Tibial nerve (tissue), 4 donors: ENCODE results near the gene CCDC188. TPM values are rescaled to one million over a fixed set of nuclear protein-coding genes. Genes with fewer than 3 reads are reported as not detected.
"Not testable (repeated sequence)": the region's sequence is repeated elsewhere in the genome, so short reads cannot be mapped to it uniquely, and the experiment has no call there.

Source experiments
- DNase-seq, 2 donors: peaks; one replicate each; pipeline ENCODE4 v3.0.0-alpha.2; 2019; ENCODE audit warnings: low spot score in 2 of 2
- H3K27ac ChIP-seq, 4 donors: fragments of 200-600 bp; sonication (generic) in 3 of 4; one replicate each; pipeline ENCODE4 v1.5.1; 2017 to 2019; ENCODE audit warnings: mild to moderate bottlenecking in 1 of 4
- H3K27me3 ChIP-seq, 2 donors: fragments of 200-600 bp; sonication (generic) in 1 of 2; one replicate each; pipeline versions ENCODE4 v1.5.1 to v1.6.0; 2017 to 2019
- H3K36me3 ChIP-seq, 3 donors: fragments of 200-600 bp; sonication (generic); one replicate each; pipeline ENCODE4 v1.5.1; 2018 to 2019
- H3K4me1 ChIP-seq, 4 donors: fragments of 200-600 bp; sonication (generic) in 3 of 4; one replicate each; pipeline ENCODE4 v1.5.1; 2017 to 2019
- H3K4me3 ChIP-seq, 4 donors: fragments of 200-600 bp; sonication (generic) in 3 of 4; one replicate each; pipeline ENCODE4 v1.5.1; 2017 to 2019; ENCODE audit warnings: mild to moderate bottlenecking in 1 of 4, moderate library complexity in 1 of 4
- H3K9me3 ChIP-seq, 4 donors: fragments of 200-600 bp; sonication (generic) in 3 of 4; one replicate each; pipeline ENCODE4 v1.5.1; 2017 to 2019
- CTCF ChIP-seq, 5 experiments: fragments of 200-600 bp in 3 of 5; fragments of 450-650 bp in 2 of 5; sonication (generic) in 3 of 5; IDR thresholded peaks; one replicate each; pipeline ENCODE4 v1.5.1; 2016 to 2019; ENCODE audit warnings: antibody characterized with exemption in 5 of 5, mild to moderate bottlenecking in 3 of 5, moderate library complexity in 2 of 5
- EP300 ChIP-seq, 2 donors: sonication (generic); formaldehyde crosslinking; IDR thresholded peaks; one replicate each; pipeline ENCODE4 v1.6.1; 2017; ENCODE audit warnings: antibody characterized with exemption in 2 of 2, mild to moderate bottlenecking in 1 of 2
- POLR2A ChIP-seq, 2 donors: fragments of 450-650 bp; IDR thresholded peaks; one replicate each; pipeline ENCODE4 v1.6.1; 2017; ENCODE audit warnings: antibody characterized with exemption in 2 of 2, mild to moderate bottlenecking in 2 of 2, moderate library complexity in 2 of 2
- WGBS, 2 donors: methylation state at CpG; one replicate each; pipeline ENCODE4 v1.1.5; 2018; 5-methylcytosine and 5-hydroxymethylcytosine counted together
- total RNA-seq, 4 donors: library from RNA; depleted of rRNA; stranded (reverse); fragments of >200 nt; gene quantifications; one replicate each; pipeline ENCODE4 v1.1.0, GENCODE V29; 2016

The CCDC188 gene
- total RNA-seq, 4 donors from 2014 or later = 1.5 to 12.4 (median 6.6) TPM

- TF ChIP-seq POLR2A (IDR thresholded peaks at IDR 0.05) (no peak), EP300 (IDR thresholded peaks at IDR 0.05) (no peak)
- no peak overlapping the region for H3K4me3 ChIP-seq
- H3K27me3 ChIP-seq = no peaks in the 10 kb centered on the region
- no peak overlapping the region for H3K27ac ChIP-seq
- 62 to 88% methylated on average over 6 to 9 of the region's 11 CpGs for WGBS, 2 donors
- DNase-seq = no peak
- no peaks in the 10 kb centered on the region for H3K36me3 ChIP-seq
- H3K9me3 ChIP-seq = no peaks in the 10 kb centered on the region
- no peaks in the 10 kb centered on the region for H3K4me1 ChIP-seq
Measured at GRCh38 chr22:20164863-20165262, 14.0 kb upstream of the CCDC188 start.

GRCh38 chr22:20160041-20160440 lies 9.2 kb upstream of the CCDC188 start:
- Histone ChIP-seq H3K4me3 (no peak overlapping the region), H3K27ac (no peak overlapping the region), H3K9me3 (no peaks in the 10 kb centered on the region), H3K27me3 (peaks cover 0 to 28% of the 10 kb centered on the region in 2 donors), H3K36me3 (no peaks in the 10 kb centered on the region), H3K4me1 (peaks cover 0 to 8% (median 3%) of the 10 kb centered on the region in 4 donors)
- TF ChIP-seq POLR2A (IDR thresholded peaks at IDR 0.05) (no peak), EP300 (IDR thresholded peaks at IDR 0.05) (no peak), CTCF (IDR thresholded peaks at IDR 0.05) (no peak)
- no peak for DNase-seq
- WGBS, 2 donors = 75 to 76% methylated on average over 10 of the region's 10 CpGs

- not testable (repeated sequence) for H3K9me3 ChIP-seq, H3K36me3 ChIP-seq, DNase-seq, H3K27ac ChIP-seq, H3K4me3 ChIP-seq
- Histone ChIP-seq H3K4me1 (peaks cover 0 to 13% (median 5%) of the 10 kb centered on the region in 4 donors), H3K27me3 (peaks cover 0 to 33% of the 10 kb centered on the region in 2 donors)
- 62 to 67% methylated on average over 9 to 11 of the region's 14 CpGs for WGBS, 2 donors
Measured at GRCh38 chr22:20159531-20159930, 8.7 kb upstream of the CCDC188 start.

GRCh38 chr22:20159076-20159475 lies 8.2 kb upstream of the CCDC188 start:
- peaks cover 0 to 37% of the 10 kb centered on the region in 2 donors for H3K27me3 ChIP-seq
- no peak for DNase-seq
- 37 to 53% methylated on average over 9 of the region's 9 CpGs for WGBS, 2 donors
- no peaks in the 10 kb centered on the region for H3K36me3 ChIP-seq
- peaks cover 0 to 17% (median 6%) of the 10 kb centered on the region in 4 donors for H3K4me1 ChIP-seq
- H3K27ac ChIP-seq = no peak overlapping the region
- H3K4me3 ChIP-seq = no peak overlapping the region
- no peak for TF ChIP-seq EP300 (IDR thresholded peaks at IDR 0.05)
- no peak for TF ChIP-seq CTCF (IDR thresholded peaks at IDR 0.05)
- no peak for TF ChIP-seq POLR2A (IDR thresholded peaks at IDR 0.05)
- H3K9me3 ChIP-seq = no peaks in the 10 kb centered on the region

- H3K27me3 ChIP-seq = peaks cover 0 to 43% of the 10 kb centered on the region in 2 donors
- WGBS, 2 donors = 69 to 80% methylated on average over 12 to 15 of the region's 15 CpGs
- no peak overlapping the region for H3K4me3 ChIP-seq
- no peaks in the 10 kb centered on the region for H3K9me3 ChIP-seq
- TF ChIP-seq CTCF (IDR thresholded peaks at IDR 0.05) (no peak), EP300 (IDR thresholded peaks at IDR 0.05) (no peak), POLR2A (IDR thresholded peaks at IDR 0.05) (no peak)
- no peaks in the 10 kb centered on the region for H3K36me3 ChIP-seq
- no peak overlapping the region for H3K27ac ChIP-seq
- peaks cover 0 to 20% (median 6%) of the 10 kb centered on the region in 4 donors for H3K4me1 ChIP-seq
- DNase-seq = no peak
Measured at GRCh38 chr22:20158391-20159036, 7.7 kb upstream of the CCDC188 start.

GRCh38 chr22:20157430-20158183 lies 6.8 kb upstream of the CCDC188 start:
- Histone ChIP-seq H3K9me3 (no peaks in the 10 kb centered on the region), H3K27me3 (peaks cover 0 to 43% of the 10 kb centered on the region in 2 donors), H3K36me3 (no peaks in the 10 kb centered on the region), H3K4me3 (no peak overlapping the region), H3K27ac (no peak overlapping the region), H3K4me1 (peaks cover 0 to 20% (median 6%) of the 10 kb centered on the region in 4 donors)
- TF ChIP-seq CTCF (IDR thresholded peaks at IDR 0.05) = no peak
- TF ChIP-seq EP300 (IDR thresholded peaks at IDR 0.05) = no peak
- TF ChIP-seq POLR2A (IDR thresholded peaks at IDR 0.05) = no peak
- 65 to 68% methylated on average over 10 to 11 of the region's 15 CpGs for WGBS, 2 donors
- no peak for DNase-seq
